ENCODE results near the gene ACOT8.
A peak's percentile ranks its signal among the peaks of the same experiment; 100 is the strongest.

ACOT8 gene

DNA sequence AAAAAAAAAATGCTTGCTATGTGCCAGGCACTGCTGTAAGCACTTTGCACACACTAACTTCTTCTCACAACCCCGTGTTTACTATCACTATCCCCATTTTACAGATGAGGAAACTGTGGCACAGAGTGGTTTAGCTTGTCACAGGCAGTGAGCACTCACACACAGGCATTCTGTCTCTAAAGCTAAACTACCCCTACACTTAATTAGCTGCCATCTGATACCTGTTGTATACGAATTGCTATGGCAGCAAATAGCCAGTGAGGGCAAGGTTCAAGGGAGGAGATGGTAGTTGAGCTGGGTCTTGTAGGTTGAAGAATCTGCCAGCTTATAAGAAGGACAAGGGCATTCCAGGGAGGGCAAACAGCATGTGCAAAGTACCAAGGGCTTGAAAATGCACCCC lies 35.2 kb downstream of the ACOT8 start:
- in situ Hi-C loops (cut with MboI; ENCODE audit: low sequenced_read_pairs, unreplicated experiment): no loop called here
- no peak for TF ChIP-seq CTCF (IDR thresholded peaks at IDR 0.05; ENCODE audit: borderline replicate concordance, control extremely low read depth, extremely low read depth, insufficient read depth, missing control alignments)

DNA sequence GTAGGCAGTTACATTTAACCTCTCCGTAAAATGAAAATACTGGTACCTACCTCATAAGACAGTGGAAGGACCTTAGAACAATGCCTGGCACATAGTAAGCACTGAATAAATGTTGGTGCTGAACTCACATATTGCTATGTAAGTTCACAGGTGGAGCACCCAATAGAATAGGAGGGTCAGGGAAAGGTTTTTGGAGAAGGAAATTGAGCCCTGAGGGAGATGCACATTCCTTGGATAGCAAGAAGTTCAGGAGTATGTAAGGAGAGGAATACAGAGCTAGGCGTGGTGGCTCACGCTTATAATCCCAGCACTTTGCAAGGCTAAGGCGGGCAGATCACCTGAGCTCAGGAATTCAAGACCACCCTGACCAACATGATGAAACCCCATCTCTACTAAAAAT lies 37.7 kb downstream of the ACOT8 start:
- TF ChIP-seq CTCF (IDR thresholded peaks at IDR 0.05; ENCODE audit: borderline replicate concordance, control extremely low read depth, extremely low read depth, insufficient read depth, missing control alignments): no peak
- DNase-seq (ENCODE audit: low spot score): no peak
- in situ Hi-C loops (cut with MboI; ENCODE audit: low sequenced_read_pairs, unreplicated experiment): no loop called here

More for the DNA sequence above, 35.2 kb downstream of the ACOT8 start:
- DNase-seq (ENCODE audit: low spot score): no peak

GRCh38 chr20:45818239-45818638 lies 39.0 kb downstream of the ACOT8 start:
- DNase-seq (ENCODE audit: low spot score): no peak
- in situ Hi-C loops (cut with MboI; ENCODE audit: low sequenced_read_pairs, unreplicated experiment): no loop called here

DNA sequence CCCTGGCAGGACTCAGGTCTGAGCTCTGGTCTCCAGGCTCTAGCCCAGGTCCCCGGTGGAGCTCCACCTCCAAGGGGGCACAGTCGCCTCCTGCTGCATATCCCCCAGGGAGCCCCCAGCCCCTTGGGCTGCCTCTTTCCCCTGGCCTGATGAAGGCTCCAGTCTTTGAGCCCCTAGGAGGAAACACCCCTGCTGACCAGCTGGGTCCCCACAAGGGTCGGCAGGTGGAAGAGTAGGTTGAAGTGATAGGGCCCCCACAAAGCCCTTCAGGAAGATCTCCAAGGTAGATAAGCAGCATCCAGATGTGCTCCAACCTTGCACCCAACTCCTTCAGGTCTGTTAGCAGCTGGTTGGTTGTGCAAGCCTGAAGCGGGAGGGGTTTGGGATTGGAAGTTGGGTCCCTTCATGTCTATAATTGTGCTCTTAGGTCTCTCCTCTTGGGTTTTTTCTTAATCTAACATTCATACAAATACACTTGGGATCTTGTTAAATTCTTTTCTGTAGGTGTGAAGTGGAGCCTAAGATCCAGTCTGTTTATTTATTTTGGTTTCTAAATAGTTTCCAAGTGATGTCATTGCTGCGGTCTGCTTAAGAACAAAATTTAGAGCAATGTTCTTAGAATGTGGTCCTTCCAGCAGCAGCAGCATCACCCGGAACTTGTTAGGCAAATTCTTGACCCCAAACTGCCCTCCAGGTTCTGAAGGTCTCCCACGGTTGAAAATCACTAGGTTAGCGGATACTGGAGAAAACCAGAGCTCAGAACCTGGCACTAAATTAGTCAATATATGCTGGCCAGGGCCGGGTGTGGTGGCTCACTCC lies 39.6 kb downstream of the ACOT8 start:
- in situ Hi-C loops (cut with MboI; ENCODE audit: low sequenced_read_pairs, unreplicated experiment): no loop called here
- TF ChIP-seq CTCF (IDR thresholded peaks at IDR 0.05; ENCODE audit: borderline replicate concordance, control extremely low read depth, extremely low read depth, insufficient read depth, missing control alignments): no peak
- peak; percentile 14 for DNase-seq (ENCODE audit: low spot score)

More at GRCh38 chr20:45818239-45818638, 39.0 kb downstream of the ACOT8 start:
- TF ChIP-seq CTCF (IDR thresholded peaks at IDR 0.05; ENCODE audit: borderline replicate concordance, control extremely low read depth, extremely low read depth, insufficient read depth, missing control alignments): no peak

DNA sequence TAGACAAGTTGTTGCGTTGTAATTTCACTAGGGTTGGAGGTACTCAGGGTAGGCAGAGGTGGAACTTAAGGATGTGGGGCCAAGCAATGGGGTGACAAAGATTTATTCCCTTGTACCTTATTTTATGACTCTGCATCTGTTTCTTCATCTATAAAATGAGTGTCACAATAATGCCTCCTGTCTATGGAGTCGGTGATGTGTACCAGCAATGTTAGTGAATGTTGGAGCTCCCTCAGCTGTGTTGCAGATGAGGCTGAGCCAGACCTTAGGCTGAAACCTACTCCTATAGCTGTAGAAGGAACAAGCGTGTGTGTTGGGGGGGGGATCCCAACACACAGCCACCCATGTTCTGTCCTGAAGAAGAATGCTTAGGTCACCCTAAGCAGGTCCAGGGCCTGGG lies 40.2 kb downstream of the ACOT8 start:
- TF ChIP-seq CTCF (IDR thresholded peaks at IDR 0.05; ENCODE audit: borderline replicate concordance, control extremely low read depth, extremely low read depth, insufficient read depth, missing control alignments): no peak
- in situ Hi-C loops (cut with MboI; ENCODE audit: low sequenced_read_pairs, unreplicated experiment): no loop called here
- no peak for DNase-seq (ENCODE audit: low spot score)

DNA sequence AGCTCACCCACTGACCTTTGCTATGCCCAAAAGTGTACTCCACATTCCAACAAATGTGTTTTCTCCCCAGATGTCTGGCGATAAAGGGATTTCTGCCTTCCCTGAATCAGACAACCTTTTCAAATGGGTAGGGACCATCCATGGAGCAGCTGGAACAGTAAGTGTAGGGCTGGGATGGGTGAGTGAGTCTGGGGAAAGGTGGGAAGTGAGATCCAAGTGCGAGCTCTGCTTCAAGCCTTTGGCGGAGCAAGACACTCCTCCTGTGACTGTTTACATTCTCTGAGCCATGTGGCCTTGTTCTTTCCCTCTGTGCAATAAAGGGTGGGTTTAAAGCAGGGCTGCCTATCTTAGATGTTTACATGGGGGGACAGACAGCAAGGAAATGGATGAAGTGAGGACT lies 42.9 kb downstream of the ACOT8 start:
- DNase-seq (ENCODE audit: low spot score): no peak
- no peak for TF ChIP-seq CTCF (IDR thresholded peaks at IDR 0.05; ENCODE audit: borderline replicate concordance, control extremely low read depth, extremely low read depth, insufficient read depth, missing control alignments)
- in situ Hi-C loops (cut with MboI; ENCODE audit: low sequenced_read_pairs, unreplicated experiment): no loop called here

Data from GM13976 (cell line).